ENCODE measurements around the gene SPATA31C1. TPM values are rescaled to one million over a fixed set of nuclear protein-coding genes. Genes with fewer than 3 reads are reported as not detected.

Gene SPATA31C1
- total RNA-seq, 1 experiment from 2014 or later: not detected

DNA sequence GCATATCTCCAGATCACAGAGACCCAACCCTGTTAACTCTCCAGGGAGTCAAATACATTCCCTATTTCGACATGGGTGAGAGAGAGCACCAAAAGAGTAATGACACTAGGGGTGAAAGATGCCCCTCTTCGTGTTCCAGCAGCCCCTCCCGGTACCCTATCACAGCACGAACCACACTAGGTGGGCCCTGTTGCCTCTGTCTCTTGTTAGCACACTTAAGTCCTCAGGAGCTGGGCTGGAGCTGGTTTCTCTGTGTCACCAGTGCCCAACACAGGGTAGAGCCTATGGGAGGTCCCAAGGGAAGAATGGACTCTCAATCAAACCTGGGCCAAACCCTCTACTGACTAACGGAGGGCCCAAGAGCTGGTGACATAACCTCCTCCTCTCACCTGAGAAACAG, 55.4 kb downstream of the SPATA31C1 start:
- Histone ChIP-seq H3K79me2 (ENCODE audit: insufficient read depth, low read length) (no peaks in the 10 kb centered on the region), H3K4me2 (ENCODE audit: low read length) (no peak overlapping the region; the same call in 1 of the 2 replicates), H3K9ac (ENCODE audit: low read length) (no peak overlapping the region), H3K9me2 (ENCODE audit: insufficient read depth) (no peaks in the 10 kb centered on the region), H3K4me3 (replicated peaks in 1 of 2; ENCODE audit: low read depth in 1 of 2, low read length in 2 of 2) (no peak overlapping the region), H3K4me1 (ENCODE audit: control insufficient read depth in 1 of 2, insufficient read depth in 2 of 2, low read length in 2 of 2) (peaks cover 5 to 19% of the 10 kb centered on the region in 2 experiments; a peak in 3 of 4 replicates), H3K9me3 (ENCODE audit: control insufficient read depth in 1 of 2, insufficient read depth in 1 of 2, low read depth in 1 of 2, low read length in 2 of 2) (no peaks in the 10 kb centered on the region), H3K36me3 (ENCODE audit: control insufficient read depth in 1 of 2, insufficient read depth in 2 of 2, low read length in 2 of 2) (no peaks in the 10 kb centered on the region), H2AFZ (ENCODE audit: low read depth, low read length, poor library complexity, severe bottlenecking) (no peak overlapping the region), H3K27ac (ENCODE audit: low read depth, low read length) (no peak overlapping the region), H3K27me3 (ENCODE audit: insufficient read depth, low read length) (no peaks in the 10 kb centered on the region), H4K20me1 (ENCODE audit: insufficient read depth) (no peaks in the 10 kb centered on the region)
- ATAC-seq (no peak), DNase-seq (ENCODE audit: low read depth, low spot score) (no peak)
- CTCF ChIA-PET: no interaction called here
- RAD21 ChIA-PET (ENCODE audit: low non-redundant PET in 1 of 2, low total read pairs in 2 of 2, uncharacterized antibody in 2 of 2, unreplicated experiment in 2 of 2): no interaction called here
- BruUV-seq (replicated peaks): no TSS peak
- POLR2A ChIA-PET: no interaction called here
- TF ChIP-seq YY1 (IDR thresholded peaks at IDR 0.05; ENCODE audit: extremely low read depth, insufficient replicate concordance, low read depth, low read length) (no peak), POLR2A (IDR thresholded peaks at IDR 0.05; ENCODE audit: borderline replicate concordance, extremely low read depth, insufficient read depth, insufficient read length) (no peak), MAX (IDR thresholded peaks at IDR 0.05) (no peak), CBX3 (IDR thresholded peaks at IDR 0.05; ENCODE audit: low read depth) (no peak), CEBPB (IDR thresholded peaks at IDR 0.05; ENCODE audit: low read depth) (no peak), FOSL1 (IDR thresholded peaks at IDR 0.05; ENCODE audit: low read depth) (no peak), RAD21 (IDR thresholded peaks at IDR 0.05; ENCODE audit: low read depth) (no peak)
- TF ChIP-seq, protein P1, sequence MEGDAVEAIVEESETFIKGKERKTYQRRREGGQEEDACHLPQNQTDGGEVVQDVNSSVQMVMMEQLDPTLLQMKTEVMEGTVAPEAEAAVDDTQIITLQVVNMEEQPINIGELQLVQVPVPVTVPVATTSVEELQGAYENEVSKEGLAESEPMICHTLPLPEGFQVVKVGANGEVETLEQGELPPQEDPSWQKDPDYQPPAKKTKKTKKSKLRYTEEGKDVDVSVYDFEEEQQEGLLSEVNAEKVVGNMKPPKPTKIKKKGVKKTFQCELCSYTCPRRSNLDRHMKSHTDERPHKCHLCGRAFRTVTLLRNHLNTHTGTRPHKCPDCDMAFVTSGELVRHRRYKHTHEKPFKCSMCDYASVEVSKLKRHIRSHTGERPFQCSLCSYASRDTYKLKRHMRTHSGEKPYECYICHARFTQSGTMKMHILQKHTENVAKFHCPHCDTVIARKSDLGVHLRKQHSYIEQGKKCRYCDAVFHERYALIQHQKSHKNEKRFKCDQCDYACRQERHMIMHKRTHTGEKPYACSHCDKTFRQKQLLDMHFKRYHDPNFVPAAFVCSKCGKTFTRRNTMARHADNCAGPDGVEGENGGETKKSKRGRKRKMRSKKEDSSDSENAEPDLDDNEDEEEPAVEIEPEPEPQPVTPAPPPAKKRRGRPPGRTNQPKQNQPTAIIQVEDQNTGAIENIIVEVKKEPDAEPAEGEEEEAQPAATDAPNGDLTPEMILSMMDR (IDR thresholded peaks at IDR 0.05 in 2 of 3, conservative IDR thresholded peaks at IDR 0.05 in 1 of 3; ENCODE audit: borderline replicate concordance in 1 of 3, insufficient read depth in 1 of 3, low read depth in 2 of 3, low read length in 2 of 3): no peak
- intact Hi-C loops (cut with micrococcal nuclease): no loop called here

Other genes starting within 250 kb of the SPATA31C1 start
- 63.1 TPM for gene CTSL, start 191.8 kb upstream of the SPATA31C1 start, total RNA-seq (2021; ENCODE audit: unreplicated experiment)
- gene SPATA31E1, start 35.1 kb upstream of the SPATA31C1 start, total RNA-seq (2021; ENCODE audit: unreplicated experiment): not detected
- gene CDK20, start 56.6 kb downstream of the SPATA31C1 start, total RNA-seq (2021; ENCODE audit: unreplicated experiment): 4.6 TPM
- not detected for gene SPATA31C2, start 220.5 kb downstream of the SPATA31C1 start, total RNA-seq (2021; ENCODE audit: unreplicated experiment)

Measured in HCT116 (cell line).